ENCODE results near the gene RREB1. TPM values are rescaled to one million over a fixed set of nuclear protein-coding genes. Genes with fewer than 3 reads are reported as not detected.
"Not testable (repeated sequence)": the region's sequence is repeated elsewhere in the genome, so short reads cannot be mapped to it uniquely, and the experiment has no call there.

RREB1 gene
- total RNA-seq, 2 donors from 2014 or later = 34.7 to 48.1 TPM

DNA sequence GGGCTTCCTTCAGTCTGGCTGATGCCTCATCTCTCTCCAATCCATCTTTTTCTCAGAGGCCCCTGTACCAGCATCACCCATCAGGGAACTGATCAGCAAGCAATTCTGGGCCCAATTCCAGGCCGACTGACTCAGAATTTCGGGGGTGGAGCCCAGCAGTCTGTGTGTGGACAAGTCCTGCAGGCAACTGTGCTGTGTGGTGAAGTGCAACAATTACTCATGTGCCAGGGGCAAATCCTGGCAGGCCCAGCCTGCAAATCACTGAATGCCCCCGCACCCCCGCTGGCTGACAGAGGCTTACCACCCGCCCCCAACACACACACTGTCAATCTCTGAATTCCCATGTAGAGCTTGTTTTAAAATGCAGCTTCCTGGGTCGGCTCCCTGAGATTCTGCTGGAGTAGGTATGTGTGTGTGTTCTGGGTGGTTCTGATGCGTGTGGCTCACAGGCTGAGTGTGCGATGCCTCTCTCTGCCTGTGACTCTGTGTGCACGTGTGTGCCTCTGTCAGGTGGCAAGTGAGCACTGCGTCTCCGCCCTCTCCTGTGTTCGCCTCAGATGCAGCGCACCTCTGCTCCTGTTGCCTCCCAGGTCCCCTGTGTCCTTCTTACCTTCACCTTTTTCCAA is 159.8 kb downstream of the RREB1 start:
- Mint-ChIP-seq H3K4me3 (no peak overlapping the region), H3K36me3 (ENCODE audit: low read depth) (peaks cover 4% of the 10 kb centered on the region), H3K4me1 (peaks cover 2% of the 10 kb centered on the region), H3K27me3 (peaks cover 11% of the 10 kb centered on the region), H3K27ac (no peak overlapping the region)
- no peaks in the 10 kb centered on the region for H3K9me3 ChIP-seq (ENCODE audit: control insufficient read depth, low read length, poor library complexity, severe bottlenecking)
- DNase-seq (no peak), ATAC-seq (no peak)

DNA sequence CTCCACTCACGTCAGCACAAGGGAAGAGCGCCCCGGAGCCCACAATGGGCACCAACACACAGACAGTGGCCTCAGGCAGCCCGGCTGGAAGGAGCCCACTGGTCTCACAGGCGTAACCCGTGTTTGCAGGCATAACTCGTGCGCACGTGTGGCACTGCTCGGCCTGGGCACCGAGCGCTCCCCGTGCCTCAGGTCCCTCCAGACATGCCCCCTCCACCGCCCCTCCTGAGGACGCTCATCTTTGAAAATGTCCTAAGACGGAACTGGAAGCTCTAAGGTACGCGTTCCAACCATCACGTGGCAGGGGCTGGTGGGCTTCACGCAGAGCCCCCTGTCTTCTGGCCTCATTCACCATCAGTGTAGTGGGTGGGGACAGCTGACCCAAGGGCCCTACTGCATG is 160.6 kb downstream of the RREB1 start:
- no peak overlapping the region for H3K4me3 Mint-ChIP-seq
- H3K27ac Mint-ChIP-seq = no peak overlapping the region
- no peaks in the 10 kb centered on the region for H3K9me3 ChIP-seq (ENCODE audit: control insufficient read depth, low read length, poor library complexity, severe bottlenecking)
- H3K27me3 Mint-ChIP-seq = peaks cover 9% of the 10 kb centered on the region
- peaks cover 4% of the 10 kb centered on the region for H3K36me3 Mint-ChIP-seq (ENCODE audit: low read depth)
- DNase-seq (no peak), ATAC-seq (no peak)
- H3K4me1 Mint-ChIP-seq = peaks cover 2% of the 10 kb centered on the region

DNA sequence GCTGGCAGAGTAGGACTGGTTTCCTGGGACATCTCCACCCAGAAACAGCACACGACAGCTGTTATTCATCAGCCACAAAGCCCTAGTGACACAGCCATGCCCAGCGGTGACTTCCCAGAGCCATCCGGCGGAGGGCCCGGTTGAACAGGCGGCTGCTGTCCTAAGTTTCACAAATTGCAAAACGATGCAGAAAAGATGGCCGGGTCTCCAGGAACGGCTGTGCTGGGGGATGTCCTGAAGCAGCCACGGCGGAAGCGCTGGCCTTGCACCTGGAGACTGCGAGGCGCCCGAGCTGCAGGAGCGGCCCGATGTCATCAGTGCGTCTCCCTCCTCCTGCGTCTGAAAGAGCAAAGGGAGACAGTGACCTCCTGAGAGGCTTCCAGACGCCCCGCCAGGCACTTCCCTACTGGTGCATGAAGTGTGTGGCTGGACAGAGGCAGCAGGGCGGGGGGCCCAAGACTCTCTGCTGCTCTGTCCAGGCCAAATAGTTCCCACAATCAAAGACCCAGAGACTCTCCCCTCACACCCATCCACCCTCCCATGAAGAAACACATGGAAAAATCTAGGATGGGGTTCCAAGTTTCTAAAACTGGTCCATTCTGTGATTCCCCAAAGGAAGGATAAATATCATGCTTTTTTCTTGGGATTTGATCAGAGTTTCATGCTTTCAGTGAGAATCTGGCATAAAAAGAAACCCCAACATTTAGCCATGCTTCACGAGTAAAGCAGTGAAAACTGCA is 161.2 kb downstream of the RREB1 start:
- DNase-seq = no peak
- no peak for ATAC-seq
- H3K9me3 ChIP-seq (ENCODE audit: control insufficient read depth, low read length, poor library complexity, severe bottlenecking) = no peaks in the 10 kb centered on the region
- Mint-ChIP-seq H3K36me3 (ENCODE audit: low read depth) (peaks cover 4% of the 10 kb centered on the region), H3K27me3 (peaks cover 9% of the 10 kb centered on the region), H3K4me3 (no peak overlapping the region), H3K4me1 (peaks cover 2% of the 10 kb centered on the region), H3K27ac (no peak overlapping the region)

DNA sequence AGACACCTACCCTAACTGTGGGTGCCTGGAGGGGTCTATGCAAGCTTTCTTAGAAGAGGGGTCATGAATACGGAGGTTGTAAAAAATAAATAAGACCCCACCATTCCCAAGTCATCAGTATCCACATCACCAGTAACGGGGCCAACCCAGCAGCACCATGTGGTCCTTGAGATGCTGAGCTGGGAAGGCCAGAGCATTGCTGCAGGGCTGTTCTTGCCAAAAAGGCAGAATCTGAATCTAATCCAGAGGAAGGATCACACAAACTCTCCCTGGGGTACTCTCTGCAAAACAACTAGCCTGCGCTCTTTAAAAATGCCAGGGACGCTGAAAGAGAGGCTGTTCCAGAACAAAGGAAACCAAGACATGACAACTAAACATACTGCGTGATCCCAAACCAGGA is 162.1 kb downstream of the RREB1 start:
- DNase-seq (no peak), ATAC-seq (no peak)
- Mint-ChIP-seq H3K27me3 (peaks cover 13% of the 10 kb centered on the region), H3K27ac (no peak overlapping the region), H3K4me3 (no peak overlapping the region), H3K36me3 (ENCODE audit: low read depth) (peaks cover 4% of the 10 kb centered on the region), H3K4me1 (peaks cover 2% of the 10 kb centered on the region)
- no peaks in the 10 kb centered on the region for H3K9me3 ChIP-seq (ENCODE audit: control insufficient read depth, low read length, poor library complexity, severe bottlenecking)

DNA sequence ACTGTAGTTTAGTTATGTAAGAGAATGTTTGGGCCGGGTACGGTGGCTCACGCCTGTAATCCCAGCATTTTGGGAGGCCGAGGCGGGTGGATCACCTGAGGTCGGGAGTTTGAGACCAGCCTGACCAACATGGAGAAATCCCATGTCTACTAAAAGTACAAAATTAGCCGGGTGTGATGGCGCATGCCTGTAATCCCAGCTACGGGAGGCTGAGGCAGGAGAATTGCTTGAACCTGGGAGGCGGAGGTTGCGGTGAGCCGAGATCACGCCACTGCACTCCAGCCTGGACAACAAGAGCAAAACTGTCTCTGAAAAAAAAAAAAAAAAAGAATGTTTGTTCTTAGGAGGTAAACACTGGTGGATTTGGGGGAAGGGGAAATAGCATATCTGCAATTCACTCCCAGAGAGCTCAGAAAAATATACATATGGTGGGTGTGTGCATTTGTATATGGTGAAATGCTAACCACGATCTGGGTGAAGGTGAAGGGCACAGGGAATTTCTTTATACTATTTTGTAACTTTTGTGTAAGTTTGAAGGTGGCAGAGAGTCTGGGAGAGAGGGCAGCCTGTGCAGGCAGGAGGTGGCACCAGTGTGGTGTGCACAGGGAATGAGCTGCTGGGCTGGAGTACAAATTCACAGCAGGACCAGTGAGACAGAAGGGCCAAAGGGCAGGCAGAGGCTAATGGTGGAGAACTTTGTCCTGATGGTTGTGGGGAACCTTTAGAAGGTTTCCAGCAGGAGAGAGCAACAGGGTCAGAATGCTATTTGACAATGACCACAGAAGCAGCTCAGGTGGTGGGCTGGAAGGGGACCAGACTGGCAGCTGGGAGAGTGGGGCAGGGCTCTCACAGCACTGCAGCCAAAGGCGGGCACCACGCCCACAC is 162.8 kb downstream of the RREB1 start:
- Mint-ChIP-seq H3K27me3 (peaks cover 14% of the 10 kb centered on the region), H3K27ac (peak overlapping the region; percentile 34), H3K36me3 (ENCODE audit: low read depth) (peaks cover 4% of the 10 kb centered on the region), H3K4me1 (peaks cover 2% of the 10 kb centered on the region), H3K4me3 (no peak overlapping the region)
- ATAC-seq (no peak), DNase-seq (no peak)
- H3K9me3 ChIP-seq (ENCODE audit: control insufficient read depth, low read length, poor library complexity, severe bottlenecking) = no peaks in the 10 kb centered on the region

DNA sequence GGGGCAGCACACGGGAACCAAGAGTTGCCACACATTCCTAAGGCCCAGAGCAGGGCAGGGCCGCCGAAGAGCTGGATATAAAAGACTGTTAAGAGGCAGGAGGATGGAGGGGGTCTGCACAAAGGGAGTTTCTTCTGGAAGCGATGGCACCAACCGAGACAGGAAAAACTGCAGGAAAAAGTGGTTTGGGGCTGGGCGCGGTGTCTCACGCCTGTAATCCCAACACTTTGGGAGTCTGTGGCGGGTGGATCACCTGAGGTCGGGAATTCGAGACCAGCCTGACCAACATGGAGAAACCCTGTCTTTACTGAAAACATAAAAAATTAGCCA is 163.4 kb downstream of the RREB1 start:
- peak overlapping the region; percentile 34 for H3K27ac Mint-ChIP-seq

DNA sequence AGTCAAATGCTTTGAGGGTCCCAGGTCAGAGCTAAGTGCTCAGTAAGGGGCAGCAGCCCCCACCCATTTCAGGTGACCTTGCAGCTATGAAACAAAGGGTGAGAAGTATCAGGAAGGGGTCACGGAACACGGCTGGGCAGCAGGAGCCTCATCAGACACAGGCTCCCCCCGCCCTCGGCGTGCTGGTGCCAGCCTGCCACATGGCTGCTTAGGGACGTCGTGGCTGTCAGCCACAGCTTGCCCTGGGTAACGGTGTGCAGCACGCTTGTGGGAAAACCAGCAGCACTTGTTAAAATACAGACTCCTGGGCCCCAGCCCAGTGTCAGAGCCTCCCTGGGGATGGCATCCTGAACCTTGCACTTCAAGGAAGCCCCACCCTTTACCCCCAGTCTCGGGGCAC is 165.9 kb downstream of the RREB1 start:
- Mint-ChIP-seq H3K4me3 (no peak overlapping the region), H3K36me3 (ENCODE audit: low read depth) (peaks cover 4% of the 10 kb centered on the region), H3K27ac (no peak overlapping the region), H3K4me1 (peaks cover 10% of the 10 kb centered on the region), H3K27me3 (peaks cover 14% of the 10 kb centered on the region)
- no peak for ATAC-seq
- H3K9me3 ChIP-seq (ENCODE audit: control insufficient read depth, low read length, poor library complexity, severe bottlenecking) = no peaks in the 10 kb centered on the region
- no peak for DNase-seq

More for the DNA sequence above, 163.4 kb downstream of the RREB1 start:
- ATAC-seq (no peak), DNase-seq (no peak)
- Mint-ChIP-seq H3K4me3 (no peak overlapping the region), H3K27me3 (peaks cover 14% of the 10 kb centered on the region), H3K4me1 (peaks cover 7% of the 10 kb centered on the region), H3K36me3 (ENCODE audit: low read depth) (peaks cover 4% of the 10 kb centered on the region)
- no peaks in the 10 kb centered on the region for H3K9me3 ChIP-seq (ENCODE audit: control insufficient read depth, low read length, poor library complexity, severe bottlenecking)

DNA sequence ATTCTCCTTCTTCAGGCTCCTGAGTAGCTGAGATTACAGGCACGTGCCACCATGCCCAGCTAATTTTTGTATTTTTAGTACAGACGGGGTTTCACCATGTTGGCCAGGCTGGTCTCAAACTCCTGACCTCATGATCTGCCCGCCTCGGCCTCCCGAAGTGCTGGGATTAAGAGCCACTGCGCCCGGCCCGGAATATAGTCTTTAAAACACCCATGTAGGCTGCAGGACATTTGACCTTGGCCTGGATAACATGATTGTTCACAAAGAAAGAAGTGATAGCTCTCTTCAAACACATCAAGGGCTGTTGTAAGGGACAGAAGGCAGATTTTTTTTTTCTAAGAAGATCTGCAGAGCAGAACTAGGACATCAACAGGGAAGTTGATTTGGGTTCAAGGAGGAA is 166.8 kb downstream of the RREB1 start:
- H3K36me3 Mint-ChIP-seq (ENCODE audit: low read depth); H3K9me3 ChIP-seq (ENCODE audit: control insufficient read depth, low read length, poor library complexity, severe bottlenecking); ATAC-seq; H3K4me3 Mint-ChIP-seq; H3K27ac Mint-ChIP-seq; DNase-seq: not testable (repeated sequence)
- H3K27me3 Mint-ChIP-seq = peaks cover 14% of the 10 kb centered on the region
- peaks cover 12% of the 10 kb centered on the region for H3K4me1 Mint-ChIP-seq

DNA sequence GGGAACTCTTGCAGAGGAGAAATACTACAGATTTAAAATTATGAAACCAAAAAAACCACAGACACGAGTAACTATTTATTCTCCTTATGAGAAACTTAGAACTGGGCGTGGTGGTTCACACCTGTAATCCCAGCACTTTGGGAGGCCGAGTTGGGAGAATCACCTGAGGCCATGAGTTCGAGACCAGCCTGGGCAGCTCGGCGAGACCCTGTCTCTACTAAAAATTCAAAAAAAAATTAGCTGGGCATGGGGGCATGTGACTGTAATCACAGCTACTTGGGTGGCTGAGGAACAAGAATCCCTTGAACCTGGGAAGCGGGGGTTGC is 168.4 kb downstream of the RREB1 start:
- H3K4me1 Mint-ChIP-seq = peaks cover 14% of the 10 kb centered on the region
- H3K4me3 Mint-ChIP-seq = no peak overlapping the region
- no peaks in the 10 kb centered on the region for H3K9me3 ChIP-seq (ENCODE audit: control insufficient read depth, low read length, poor library complexity, severe bottlenecking)
- H3K36me3 Mint-ChIP-seq (ENCODE audit: low read depth) = no peaks in the 10 kb centered on the region
- no peak for DNase-seq
- peaks cover 5% of the 10 kb centered on the region for H3K27me3 Mint-ChIP-seq
- ATAC-seq = no peak
- H3K27ac Mint-ChIP-seq = peak overlapping the region; percentile 41

DNA sequence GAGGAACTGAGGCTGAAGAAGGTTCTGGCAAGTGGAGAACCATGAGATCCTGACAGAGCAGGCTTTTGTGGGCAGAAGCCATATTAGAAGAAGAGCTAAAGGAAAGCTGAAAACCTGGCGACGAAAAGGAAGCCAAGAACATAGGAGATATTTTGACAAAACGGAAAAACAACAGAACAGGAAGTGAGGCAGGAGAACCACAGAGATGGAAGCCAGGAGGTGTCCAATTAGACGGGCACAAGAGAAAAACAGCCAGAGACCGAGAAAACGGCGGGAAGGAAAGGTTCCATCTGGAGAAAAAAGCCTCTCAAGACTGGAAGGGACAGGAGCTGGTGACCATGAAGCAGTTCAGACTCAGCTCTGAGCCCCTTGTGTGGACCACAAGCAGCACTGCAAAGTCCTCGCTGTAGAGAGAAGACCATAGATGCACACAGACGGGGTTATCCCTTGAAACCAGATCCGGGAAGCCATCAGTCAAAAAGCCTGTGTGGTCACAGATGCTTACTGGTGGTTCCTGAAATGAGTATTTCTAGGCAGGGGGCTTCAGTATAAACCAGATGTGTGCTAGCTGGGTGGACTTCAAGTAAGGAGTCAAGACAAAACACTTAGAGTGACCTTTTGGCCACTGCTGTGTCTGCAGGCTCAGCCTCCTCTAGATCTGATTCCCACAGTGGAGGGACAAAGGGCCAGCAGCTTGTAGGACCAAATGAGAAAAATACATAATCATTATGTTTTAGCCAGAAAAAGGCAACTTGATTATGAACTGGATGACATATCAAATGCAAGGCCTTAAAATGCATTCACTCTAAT is 174.5 kb downstream of the RREB1 start:
- ATAC-seq (peak; percentile 18), DNase-seq (no peak)
- H3K36me3 Mint-ChIP-seq (ENCODE audit: low read depth) = no peaks in the 10 kb centered on the region
- H3K27me3 Mint-ChIP-seq = no peaks in the 10 kb centered on the region
- peak overlapping the region; percentile 86 for H3K27ac Mint-ChIP-seq
- peak overlapping the region; percentile 66 for H3K4me3 Mint-ChIP-seq
- no peaks in the 10 kb centered on the region for H3K9me3 ChIP-seq (ENCODE audit: control insufficient read depth, low read length, poor library complexity, severe bottlenecking)
- H3K4me1 Mint-ChIP-seq = peaks cover 21% of the 10 kb centered on the region

DNA sequence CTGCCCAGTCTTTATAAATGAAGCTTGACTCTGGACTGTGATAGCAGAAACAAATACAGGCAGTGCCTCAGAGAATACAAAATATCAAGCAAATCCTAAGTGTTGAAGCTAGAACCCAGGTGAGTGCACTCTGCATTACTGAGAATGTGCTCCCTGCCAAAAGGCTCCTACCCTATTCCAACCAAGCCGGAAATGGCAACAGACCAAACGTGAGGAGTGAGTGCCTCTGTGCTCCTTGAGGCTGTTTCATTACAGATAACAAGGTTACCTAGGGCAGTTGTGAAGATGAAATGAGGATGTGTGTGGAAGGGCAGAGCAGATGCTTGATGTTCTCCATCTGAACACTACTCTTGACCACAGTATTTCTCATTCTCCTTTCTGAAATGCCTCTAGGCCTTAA is 175.9 kb downstream of the RREB1 start:
- no peak for DNase-seq
- H3K4me1 Mint-ChIP-seq = peaks cover 18% of the 10 kb centered on the region
- ATAC-seq = no peak
- H3K4me3 Mint-ChIP-seq = no peak overlapping the region
- no peaks in the 10 kb centered on the region for H3K27me3 Mint-ChIP-seq
- no peaks in the 10 kb centered on the region for H3K9me3 ChIP-seq (ENCODE audit: control insufficient read depth, low read length, poor library complexity, severe bottlenecking)
- H3K36me3 Mint-ChIP-seq (ENCODE audit: low read depth) = no peaks in the 10 kb centered on the region
- H3K27ac Mint-ChIP-seq = no peak overlapping the region

DNA sequence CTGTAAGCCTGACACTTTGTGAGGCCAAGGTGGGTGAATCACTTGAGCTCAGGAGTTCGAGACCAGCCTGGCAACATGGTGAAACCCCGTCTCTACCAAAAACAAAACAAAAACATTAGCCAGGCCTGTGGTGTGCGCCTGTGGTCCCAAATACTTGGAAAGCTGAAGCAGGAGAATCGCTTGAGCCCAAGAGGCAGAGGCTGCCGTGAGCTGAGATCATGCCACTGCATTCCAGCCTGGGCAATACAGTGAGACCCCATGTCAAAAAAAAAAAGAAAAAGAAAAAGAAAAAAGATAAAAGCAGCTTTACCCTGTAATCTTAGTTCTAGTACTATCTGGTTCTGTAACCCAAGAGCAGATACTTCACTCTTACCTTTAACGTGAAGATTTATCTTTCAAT is 177.7 kb downstream of the RREB1 start:
- no peaks in the 10 kb centered on the region for H3K27me3 Mint-ChIP-seq
- H3K4me3 Mint-ChIP-seq = no peak overlapping the region
- DNase-seq (no peak), ATAC-seq (no peak)
- peaks cover 17% of the 10 kb centered on the region for H3K4me1 Mint-ChIP-seq
- no peak overlapping the region for H3K27ac Mint-ChIP-seq
- no peaks in the 10 kb centered on the region for H3K9me3 ChIP-seq (ENCODE audit: control insufficient read depth, low read length, poor library complexity, severe bottlenecking)
- no peaks in the 10 kb centered on the region for H3K36me3 Mint-ChIP-seq (ENCODE audit: low read depth)

DNA sequence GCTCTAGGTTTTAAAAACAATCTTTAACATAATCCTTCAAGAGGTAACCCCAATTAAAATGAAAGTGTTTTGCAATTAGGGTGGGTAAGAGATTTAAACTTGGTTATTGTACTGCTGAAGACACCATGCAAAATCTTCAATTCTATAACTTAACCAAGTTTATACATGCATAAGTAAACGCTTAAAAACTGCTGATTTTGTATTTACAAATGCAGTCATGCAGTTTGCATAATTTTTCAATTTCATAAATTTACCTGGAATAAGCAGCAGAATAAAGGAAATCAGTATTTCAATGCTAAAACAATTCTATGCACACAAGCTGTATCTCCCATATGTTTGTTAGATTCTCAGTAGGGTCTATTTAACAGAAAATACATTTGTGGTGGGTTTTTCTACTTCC is 182.3 kb downstream of the RREB1 start:
- H3K27ac Mint-ChIP-seq = peak overlapping the region; percentile 37
- ATAC-seq = no peak

More for the DNA sequence above, 182.3 kb downstream of the RREB1 start:
- H3K9me3 ChIP-seq (ENCODE audit: control insufficient read depth, low read length, poor library complexity, severe bottlenecking) = no peaks in the 10 kb centered on the region
- H3K36me3 Mint-ChIP-seq (ENCODE audit: low read depth) = peaks cover 7% of the 10 kb centered on the region
- DNase-seq = no peak
- no peak overlapping the region for H3K4me3 Mint-ChIP-seq
- H3K27me3 Mint-ChIP-seq = no peaks in the 10 kb centered on the region
- H3K4me1 Mint-ChIP-seq = peaks cover 7% of the 10 kb centered on the region

Measured in T-helper 17 cell (primary cell).